Medulla oblongata (tissue), 1 donor: ENCODE results near the gene ATG16L1.

Source experiments
- DNase-seq: peaks from one replicate; pipeline ENCODE4 v3.0.0-alpha.2; 2015; ENCODE audit errors: extremely low spot score

The ATG16L1 gene

DNA sequence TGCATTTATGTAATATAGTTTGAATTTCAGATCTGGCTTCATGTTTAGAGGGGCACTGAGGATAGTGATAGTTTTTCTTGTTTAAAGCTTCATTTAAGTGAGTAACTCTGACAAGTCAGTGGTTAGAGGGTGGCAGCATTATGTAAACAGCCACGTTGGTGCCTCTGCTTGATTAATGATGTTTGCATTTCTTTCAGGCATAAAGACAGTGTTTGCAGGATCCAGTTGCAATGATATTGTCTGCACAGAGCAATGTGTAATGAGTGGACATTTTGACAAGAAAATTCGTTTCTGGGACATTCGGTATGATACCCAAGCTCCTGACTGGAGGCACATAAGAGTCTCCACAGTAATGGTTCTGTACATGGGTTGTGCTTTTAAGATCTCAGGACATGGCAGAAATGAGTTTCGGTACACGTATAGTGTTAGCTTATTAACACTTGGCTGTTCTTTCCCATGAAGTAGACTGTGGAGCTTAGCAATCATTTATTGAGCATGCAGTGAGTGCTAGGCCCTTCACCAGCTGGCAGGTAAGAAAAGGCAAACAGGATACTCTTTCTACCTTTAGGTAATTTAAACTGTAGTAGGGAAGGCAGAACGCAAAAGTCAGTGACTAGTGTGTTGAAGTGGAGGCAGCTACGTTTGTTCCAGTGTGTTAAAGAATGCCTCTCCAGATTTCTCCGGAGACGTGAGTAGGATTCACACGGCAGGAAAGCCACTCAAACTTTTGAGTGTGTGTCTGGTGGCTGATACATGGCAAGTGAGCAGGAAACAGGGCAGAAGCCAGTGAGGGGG, 38.8 kb downstream of the ATG16L1 start:
- DNase-seq: no peak

DNA sequence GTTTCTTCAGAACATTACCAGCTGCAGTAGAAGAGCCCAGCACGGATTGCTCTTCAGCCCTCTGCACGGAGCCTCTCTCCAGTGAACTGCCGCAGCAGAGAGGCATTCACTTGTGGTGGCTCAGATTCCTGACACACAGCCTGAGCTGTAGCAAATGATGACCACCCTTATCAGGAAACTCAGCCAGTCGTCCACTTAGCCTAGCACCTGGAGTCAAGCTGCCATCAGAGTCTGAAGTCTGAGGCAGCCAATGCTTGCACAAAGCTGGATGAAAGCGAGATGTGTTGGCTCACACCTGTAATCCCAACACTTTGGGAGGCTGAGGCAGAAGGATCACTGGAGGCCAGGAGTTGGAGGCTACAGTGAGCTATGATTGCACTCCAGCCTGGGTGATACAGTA, 44.4 kb downstream of the ATG16L1 start:
- no peak for DNase-seq

DNA sequence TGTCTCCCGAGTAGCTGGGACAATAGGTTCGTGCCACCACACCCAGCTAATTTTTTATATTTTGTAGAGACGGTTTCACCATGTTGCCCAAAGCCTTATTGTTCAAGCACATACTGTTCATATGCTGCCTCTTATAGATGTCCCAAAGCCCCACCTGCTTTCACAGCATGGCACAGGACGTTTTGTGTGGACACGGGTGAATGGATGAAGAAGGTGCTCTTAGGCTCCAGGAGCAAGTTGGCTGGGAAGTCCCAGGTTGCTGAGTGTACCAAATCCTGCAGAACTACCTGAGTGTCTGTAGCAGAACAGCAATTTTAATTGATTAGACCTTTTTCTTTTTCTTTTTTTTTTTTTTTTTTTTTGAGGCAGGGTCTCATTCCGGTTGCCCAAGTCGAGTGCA, 45.6 kb downstream of the ATG16L1 start:
- DNase-seq: no peak

DNA sequence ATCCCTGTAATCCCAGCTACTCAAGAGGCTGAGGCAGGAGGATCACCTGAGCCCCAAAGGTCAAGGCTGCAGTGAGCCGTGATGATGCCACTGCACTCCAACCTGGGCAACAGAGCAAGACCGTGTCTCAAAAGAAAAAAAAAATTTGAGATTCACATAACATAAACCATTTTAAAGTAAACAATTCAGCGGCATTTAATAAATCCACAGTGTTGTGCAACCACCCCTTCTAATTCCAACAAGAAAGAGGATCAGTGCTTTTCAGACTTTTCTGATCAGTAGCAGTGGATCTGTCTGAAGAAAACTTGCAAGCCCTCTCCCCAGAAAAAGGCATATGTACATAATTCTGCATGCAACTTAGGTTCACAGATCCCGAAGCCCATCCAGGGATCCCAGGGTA, 48.9 kb downstream of the ATG16L1 start:
- DNase-seq: no peak

DNA sequence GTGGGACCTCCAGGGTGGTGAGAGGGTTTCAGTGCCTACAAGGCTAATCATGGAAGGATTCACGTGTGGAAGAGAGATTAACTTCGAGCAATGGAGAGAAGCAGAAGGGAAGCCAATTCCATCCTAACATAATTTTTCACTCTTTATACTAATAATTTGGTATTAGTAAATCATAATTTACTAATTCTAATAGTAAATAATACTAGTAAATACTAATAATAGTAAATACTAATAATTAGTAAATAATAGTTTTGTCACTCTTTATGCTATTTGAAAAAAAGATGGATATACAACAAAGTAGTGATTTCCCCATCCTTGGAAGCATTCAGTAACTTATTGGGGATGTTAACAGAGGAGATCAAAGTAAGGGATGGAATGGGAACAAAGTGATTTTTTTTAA, 49.8 kb downstream of the ATG16L1 start:
- no peak for DNase-seq

DNA sequence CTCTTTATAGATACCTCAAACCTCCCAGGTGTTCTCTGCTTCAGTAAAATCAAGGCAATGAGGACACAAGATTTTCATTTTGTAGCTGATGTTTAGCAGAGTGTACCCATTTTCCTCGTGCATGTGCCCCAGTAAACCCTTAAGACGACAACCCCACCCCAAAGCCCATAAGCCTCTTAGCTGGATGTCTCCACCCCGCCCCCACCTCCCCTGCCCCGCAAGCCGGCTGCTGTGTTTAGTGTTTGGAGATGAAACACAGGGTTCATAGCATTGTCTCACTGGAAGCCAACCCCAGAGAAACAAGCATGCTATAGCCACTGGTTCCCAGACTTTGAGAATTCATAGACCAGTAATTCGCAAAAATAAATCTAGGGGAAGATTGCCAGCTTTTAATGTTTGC, 50.3 kb downstream of the ATG16L1 start:
- no peak for DNase-seq

DNA sequence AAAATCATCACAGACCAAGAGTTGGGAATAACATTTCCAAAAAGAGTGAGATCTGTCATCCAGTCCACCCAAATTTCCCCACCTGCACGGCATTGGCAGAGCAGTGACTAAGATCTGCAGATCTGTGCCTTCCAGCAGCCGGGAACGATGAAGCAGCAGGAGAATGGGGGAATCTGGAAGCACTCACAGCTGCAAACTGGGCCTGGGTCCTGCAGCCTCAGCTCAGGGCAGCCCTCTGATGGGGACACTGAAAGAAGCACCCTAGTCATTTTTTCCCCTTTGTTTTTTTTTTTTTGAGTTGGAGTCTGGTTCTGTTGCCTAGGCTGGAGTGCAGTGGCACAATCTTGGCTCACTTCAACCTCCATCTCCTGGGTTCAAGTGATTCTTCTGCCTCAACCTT, 51.8 kb downstream of the ATG16L1 start:
- no peak for DNase-seq

DNA sequence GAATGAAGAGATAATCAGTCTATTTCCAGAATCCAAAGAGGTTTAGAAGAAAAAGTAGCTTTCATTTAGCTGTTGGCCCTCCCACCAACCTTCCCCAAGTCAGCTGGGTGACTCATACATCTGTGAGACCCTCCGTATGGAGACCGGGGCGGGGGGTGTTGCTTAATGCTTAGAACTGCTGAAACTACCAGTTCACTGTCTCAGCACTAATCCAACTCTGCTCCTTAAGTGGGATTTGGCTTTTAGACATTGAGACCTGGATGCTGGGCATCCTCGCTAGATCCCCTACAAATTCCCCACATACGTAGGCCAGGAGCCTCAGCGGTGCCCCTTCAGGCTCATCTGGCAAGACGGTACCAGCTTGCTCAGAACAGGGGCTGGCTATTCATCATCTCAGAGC, 56.1 kb downstream of the ATG16L1 start, which contains the start of gene SAG:
Gene SAG, plus strand, starts transcription at position 252 of the 400 bp plus-strand sequence. CDS start 1,374 bp downstream, outside the sequence.
- no peak for DNase-seq

DNA sequence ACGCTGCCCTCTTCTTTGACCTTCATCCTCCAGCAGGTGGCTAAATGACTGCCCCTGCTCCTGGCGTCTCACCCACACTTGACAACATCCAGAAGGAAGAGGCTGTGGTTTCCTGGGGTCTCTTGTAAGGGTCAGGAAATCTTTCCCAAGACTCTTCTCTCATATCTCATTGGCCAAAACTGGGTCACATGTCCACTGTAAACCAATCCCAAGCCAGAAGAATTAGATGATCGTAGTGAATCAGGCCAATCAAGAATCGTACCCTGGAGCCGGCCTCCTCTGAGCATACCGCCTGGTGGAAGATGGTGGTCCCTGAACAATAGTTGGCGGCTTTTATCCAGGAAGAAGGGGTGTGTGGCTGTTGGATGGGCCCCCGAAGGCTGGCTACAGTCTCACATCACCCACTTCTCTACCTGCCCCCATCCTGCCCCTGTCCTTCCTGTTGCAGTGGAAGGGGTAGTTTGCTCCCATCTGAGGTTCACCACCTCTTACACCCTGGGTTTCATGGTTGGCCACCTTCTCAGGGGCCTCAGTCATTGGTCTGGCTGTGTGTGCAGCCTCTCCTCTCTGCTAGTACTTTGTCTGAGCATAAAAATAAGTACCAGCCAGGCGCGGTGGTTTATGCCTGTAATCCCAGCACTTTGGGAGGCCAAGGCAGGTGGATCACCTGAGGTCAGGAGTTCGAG, 59.9 kb downstream of the ATG16L1 start:
- DNase-seq: no peak

DNA sequence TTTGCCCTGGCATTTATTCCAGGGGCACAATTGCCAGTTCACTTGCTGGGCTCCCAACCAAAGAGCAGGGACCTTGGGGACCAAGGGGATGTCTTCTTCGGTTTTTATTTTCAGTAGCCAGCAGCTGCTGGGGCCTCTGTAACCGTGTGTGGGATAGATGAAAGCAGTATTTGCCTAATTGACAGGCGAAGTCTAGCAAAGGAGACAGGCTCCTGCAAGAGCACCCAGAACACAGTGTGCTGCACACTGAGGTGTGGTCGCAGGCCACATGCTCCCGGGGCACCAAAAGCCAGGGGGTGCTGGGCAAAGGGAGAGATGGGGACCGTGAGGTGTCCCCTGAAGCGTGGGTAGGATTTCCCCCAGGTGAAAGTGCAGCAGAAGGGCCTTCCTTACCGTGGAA, 61.4 kb downstream of the ATG16L1 start:
- no peak for DNase-seq

DNA sequence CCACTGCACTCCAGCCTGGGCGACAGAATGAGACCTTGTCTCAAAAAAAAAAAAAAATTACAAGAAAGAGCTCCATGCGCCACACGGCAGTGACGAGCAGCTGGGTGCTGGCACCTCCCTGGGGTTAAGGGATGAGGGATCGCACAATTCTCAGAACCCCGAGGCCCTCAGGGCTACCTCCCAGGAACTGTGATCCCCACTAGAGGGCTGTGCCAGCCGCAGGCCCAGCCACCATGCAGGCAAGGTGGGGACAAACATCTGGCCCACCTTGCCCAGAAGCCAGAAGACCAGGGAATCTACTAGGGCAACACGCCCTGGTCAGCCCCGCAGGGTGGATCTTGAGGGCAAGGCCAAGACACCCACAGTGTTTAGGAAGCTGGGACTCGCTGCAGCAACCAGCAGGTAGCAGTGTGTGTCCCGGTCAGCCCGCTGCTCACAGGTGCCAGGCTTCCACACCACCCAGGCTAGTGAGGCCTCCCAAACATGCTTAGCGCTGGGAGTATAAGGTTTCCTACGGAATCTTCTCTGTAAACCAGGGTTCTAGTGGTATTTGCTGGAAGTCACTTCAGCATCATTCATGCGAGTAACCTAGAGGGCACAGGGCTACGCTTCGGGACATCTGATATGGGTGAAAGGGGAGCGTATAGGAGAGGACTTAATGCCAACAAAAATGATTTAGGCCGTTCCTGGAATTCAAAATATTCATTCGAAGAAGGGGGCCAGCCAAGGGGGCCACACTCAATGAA, 62.9 kb downstream of the ATG16L1 start:
- no peak for DNase-seq

DNA sequence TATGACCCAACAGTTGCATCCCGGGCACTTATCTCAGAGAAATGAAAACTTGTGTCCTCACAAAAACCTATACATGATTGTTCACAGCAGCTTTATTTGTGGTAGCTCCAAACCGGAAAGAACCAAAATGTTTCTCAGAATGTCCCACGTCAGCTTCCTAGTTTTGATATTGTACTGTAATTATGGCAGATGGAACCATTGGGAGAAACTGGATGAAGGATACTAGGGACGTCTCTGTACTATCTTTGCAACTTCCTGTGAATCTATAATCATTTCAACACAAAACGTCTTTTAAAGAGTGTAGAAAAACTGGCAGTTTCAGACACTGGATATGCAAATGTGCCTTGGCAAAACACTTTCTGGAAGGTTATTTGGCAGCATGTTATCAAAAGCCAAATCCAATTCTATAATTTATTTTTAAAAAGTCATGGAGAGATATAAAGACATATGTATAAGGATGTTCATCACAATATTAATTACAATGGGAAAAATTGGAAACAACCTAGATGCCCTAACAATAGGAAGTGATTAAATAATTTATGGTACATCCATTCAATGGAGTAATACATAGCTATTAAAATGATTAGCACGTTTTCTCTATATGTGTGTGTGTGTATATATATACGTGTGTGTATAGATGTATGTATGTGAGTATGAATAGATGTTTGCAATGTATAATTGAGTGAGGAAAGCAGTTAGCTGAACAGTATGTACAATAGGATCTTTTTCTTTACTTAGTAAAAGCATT, 65.9 kb downstream of the ATG16L1 start:
- no peak for DNase-seq

DNA sequence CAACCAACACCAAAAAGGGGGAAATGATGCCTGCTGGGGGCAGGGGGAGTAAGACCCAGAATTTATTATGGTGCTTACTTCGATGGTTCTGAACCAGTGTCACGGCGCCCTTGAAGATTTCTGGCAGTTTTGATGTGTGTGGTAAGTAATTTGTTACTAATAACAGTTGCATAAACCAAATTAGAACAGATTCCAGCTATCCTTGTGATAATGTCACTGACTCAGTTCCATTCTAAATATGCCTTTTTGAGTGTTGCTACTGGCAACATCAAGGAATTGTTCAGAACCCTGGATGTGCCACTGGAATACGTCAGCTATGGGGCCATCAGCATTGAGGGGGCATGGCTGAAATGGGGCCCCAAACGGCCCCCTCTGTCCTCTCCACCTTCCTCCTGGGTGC, 67.8 kb downstream of the ATG16L1 start:
- DNase-seq: no peak

DNA sequence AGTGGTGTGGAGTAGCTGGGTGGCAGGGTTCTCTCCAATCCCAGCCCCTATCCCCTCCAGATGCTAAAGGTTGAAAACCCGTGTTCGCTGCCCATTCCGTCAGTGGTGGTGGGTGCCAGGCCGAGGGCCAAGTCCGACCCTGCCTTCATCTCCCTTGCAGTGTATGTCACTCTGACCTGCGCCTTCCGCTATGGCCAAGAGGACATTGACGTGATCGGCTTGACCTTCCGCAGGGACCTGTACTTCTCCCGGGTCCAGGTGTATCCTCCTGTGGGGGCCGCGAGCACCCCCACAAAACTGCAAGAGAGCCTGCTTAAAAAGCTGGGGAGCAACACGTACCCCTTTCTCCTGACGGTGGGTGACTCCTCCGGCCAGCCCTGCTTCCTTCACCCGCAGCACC, 69.0 kb downstream of the ATG16L1 start:
- no peak for DNase-seq

DNA sequence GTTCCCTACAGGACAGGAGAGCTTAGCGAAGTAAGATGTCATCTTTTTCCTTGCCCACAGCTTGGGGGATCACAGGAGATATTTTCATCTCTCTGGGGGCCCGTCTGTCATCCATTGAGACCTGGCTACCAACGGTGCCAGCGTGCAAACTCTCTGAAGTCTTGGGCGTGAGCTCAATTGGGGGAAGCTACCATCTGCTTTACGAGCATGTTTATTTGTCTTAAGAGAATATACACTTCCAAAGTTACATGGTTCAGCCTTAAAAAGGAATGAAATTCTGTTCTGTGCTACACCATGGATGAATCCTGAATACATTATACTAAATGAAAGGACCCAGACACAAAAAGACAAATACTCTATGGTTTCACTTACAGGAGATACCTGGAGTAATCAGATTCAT, 69.7 kb downstream of the ATG16L1 start:
- DNase-seq: no peak

DNA sequence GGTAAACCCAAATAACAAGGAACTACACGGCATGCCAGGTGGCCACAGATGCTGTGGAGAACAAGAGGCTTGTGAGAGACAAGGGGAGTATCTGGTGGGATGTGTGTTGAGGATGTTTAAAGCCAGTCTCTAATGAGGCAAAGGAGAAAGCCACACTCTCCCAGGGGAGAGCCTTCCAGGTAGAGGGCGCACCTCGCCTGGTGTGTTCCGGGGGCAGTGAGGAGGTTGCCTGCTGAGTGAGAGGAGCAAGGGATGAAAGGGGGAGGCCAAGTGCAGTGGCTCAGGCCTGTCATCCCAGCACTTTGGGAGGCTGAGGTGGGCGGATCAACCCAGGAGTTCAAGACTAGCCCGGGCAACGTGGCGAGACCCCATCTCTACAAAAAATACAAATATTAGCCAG, 72.4 kb downstream of the ATG16L1 start:
- DNase-seq: no peak

DNA sequence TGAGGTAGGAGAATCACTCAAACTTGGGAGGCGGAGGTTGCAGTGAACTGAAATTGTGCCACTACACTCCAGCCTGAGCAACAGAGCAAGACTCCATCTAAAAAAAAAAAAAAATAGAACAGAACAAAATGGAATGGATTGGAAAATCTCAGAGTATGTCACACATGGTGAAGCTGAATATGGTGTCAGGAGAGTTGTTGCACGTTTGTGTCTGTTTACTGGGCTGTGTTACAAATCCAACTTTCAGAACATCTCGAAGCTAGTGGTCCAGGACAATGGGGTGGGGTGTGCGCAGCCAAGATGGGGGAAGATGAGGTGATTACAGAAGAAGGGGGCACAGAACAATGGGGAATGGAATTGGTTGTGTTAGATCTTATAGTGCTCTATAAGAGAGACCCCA, 73.8 kb downstream of the ATG16L1 start:
- no peak for DNase-seq

DNA sequence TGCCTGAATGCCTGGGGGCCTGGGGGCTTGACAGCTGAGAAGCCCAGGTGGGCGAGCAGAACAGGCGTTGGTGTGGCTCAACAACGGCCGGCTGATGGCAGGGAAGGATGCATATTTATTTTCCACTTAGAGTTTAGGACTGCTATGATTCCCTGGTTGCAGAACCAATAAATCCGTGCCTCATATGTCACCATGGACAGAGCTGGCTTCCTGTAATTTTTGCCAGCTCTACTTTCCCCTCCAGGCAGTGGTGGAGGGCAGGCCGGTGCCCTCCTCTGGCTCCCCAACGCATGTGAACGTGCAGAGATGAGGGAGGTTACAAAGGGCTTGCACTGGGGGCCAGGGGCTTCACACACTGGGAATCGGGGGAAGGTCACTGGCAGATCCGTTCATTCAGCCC, 74.3 kb downstream of the ATG16L1 start:
- no peak for DNase-seq

DNA sequence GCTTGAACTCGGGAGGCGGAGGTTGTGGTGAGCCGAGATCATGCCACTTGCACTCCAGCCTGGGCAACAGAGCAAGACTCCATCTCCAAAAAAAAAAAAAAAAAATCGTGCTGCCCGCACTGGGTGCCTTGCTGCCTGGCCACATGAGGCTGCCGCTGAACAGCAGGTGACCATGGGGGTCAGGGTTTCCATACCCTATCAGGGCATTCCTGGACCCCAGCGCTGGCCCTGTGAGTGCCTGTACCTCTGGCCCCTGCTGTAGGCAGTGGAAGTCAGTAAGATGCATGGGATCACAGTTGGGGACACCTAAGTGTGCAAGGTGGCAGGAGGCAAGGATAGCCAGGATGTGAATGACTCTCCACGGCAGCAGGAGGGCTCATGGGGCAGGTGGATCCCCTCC, 75.0 kb downstream of the ATG16L1 start:
- no peak for DNase-seq

DNA sequence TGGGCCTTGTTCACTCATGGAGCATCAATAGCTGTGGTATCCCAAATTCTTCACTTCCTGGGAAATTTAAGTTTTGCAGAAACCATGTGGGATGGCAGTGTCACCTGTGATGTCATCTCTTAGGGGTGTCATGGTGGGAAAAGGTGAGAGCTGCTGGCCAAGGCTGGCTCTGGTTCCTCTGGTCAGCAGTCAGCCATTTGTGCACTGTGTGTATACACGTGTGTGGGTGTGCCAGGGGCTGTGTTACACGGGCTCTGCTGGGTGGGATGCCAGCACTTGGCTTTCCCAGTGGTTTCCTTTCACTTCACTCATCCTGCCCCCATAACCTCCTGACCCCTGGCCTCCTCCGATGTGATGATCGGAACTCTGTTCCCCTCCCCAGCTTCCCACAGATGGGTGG, 77.4 kb downstream of the ATG16L1 start:
- DNase-seq: no peak

DNA sequence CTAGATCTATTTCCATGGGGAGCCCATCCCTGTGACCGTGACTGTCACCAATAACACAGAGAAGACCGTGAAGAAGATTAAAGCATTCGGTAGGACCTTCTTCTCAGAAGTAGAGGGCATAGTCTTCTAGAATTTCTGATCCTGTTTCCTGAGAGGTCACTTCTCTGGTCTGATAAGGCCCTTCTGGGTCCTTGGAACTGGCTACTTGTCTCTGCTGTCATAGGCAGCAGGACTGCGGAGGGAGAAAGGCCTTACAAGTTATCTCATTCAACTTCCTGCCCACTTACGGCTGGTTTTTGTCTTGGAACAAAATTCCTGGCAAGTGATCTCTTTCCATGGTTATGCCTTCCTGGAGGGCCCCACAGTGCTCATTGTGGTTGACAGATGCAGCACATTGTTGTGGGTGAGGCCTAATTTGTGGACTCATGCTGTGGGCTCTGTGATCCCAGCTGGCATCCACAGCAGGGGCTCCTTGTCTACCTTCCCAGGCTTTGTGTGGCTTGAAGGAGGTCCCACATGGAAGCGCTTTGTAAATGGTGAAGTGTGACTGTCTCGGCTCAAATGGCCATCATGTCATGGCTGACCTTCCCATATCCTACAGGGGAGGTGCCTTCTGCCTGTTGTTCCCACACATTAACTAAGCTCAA, 78.1 kb downstream of the ATG16L1 start:
- no peak for DNase-seq
